Measurements from ENCODE around the gene INTS7. TPM values are rescaled to one million over a fixed set of nuclear protein-coding genes. Genes with fewer than 3 reads are reported as not detected.

INTS7 gene
- total and polyA plus RNA-seq, 2 of the 4 experiments (the other 2 are of a cell fraction): 8.3 to 24.9 TPM

- H3K18ac ChIP-seq (ENCODE audit: low read depth, low read length): no peak overlapping the region
- H3K9ac ChIP-seq (ENCODE audit: low read depth, low read length): no peak overlapping the region
- H4K20me1 ChIP-seq (ENCODE audit: insufficient read depth, low read length): 0 out of 2 replicates have a peak, but pooled peaks cover 3% of the 10 kb centered on the region
- H3K27me3 ChIP-seq (ENCODE audit: control insufficient read depth, insufficient read depth, low read length): no peaks in the 10 kb centered on the region
- peak overlapping the region; percentile 58; the same call in 1 of the 2 replicates for H4K5ac ChIP-seq (ENCODE audit: low read depth, low read length)
- ATAC-seq (ENCODE audit: low read depth) (no peak), DNase-seq (no peak)
- peak overlapping the region; percentile 68; the same call in 1 of the 2 replicates for H3K23ac ChIP-seq (ENCODE audit: low read depth, low read length)
- H2BK5ac ChIP-seq (ENCODE audit: low read depth, low read length, poor library complexity, severe bottlenecking): no peak overlapping the region
- no CpG with 5 or more reads among the region's 3 CpGs for WGBS, 2 experiments (ENCODE audit: extremely low coverage in 2 of 2, insufficient read length in 1 of 2)
- in situ Hi-C loops (cut with MboI; ENCODE audit: low sequenced_read_pairs): loop anchor here (10.0 kb wide), 1 partner anchor 353 kb away; no protein-coding TSS in a partner anchor
- no peak overlapping the region for H3K4ac ChIP-seq (ENCODE audit: low read depth, low read length)
- H2AK9ac ChIP-seq (replicated peaks; ENCODE audit: low read depth, low read length, poor library complexity): peak overlapping the region; percentile 15
- no peak overlapping the region for H2BK15ac ChIP-seq (ENCODE audit: low read depth, low read length)
- H3K9me3 ChIP-seq (ENCODE audit: control insufficient read depth, insufficient read depth, low read length): no peaks in the 10 kb centered on the region
- no peaks in the 10 kb centered on the region for H3K36me3 ChIP-seq (ENCODE audit: control insufficient read depth, insufficient read depth, low read length)
- H3K4me2 ChIP-seq (ENCODE audit: low read depth, low read length): no peak overlapping the region
- H2BK120ac ChIP-seq (ENCODE audit: low read depth, low read length): no peak overlapping the region
- TF ChIP-seq RAD21 (IDR thresholded peaks at IDR 0.05; ENCODE audit: low read length): no peak
- TF ChIP-seq CEBPB (IDR thresholded peaks at IDR 0.05; ENCODE audit: low read depth, low read length): 0 out of 2 replicates have a peak, but pooled peaks have one; percentile 26
- no peak overlapping the region for H3K14ac ChIP-seq (replicated peaks; ENCODE audit: low read depth, low read length)
- intact Hi-C loops (cut with micrococcal nuclease): no loop called here
- no peak overlapping the region for H3K4me3 ChIP-seq (ENCODE audit: insufficient read depth, low read depth, low read length)
- H3K79me1 ChIP-seq (ENCODE audit: low read depth in 1 of 2, low read length in 2 of 2): peaks cover 10 to 34% of the 10 kb centered on the region in 2 experiments; a peak in 3 of 4 replicates
- no peak overlapping the region for H4K91ac ChIP-seq (ENCODE audit: insufficient read depth, low read depth, low read length)
- no TSS peak for BruUV-seq (replicated peaks)
- no peak overlapping the region for H3K27ac ChIP-seq (ENCODE audit: insufficient read depth, low read length)
- peak overlapping the region in 1 of 2 experiments; percentile 74; a peak in 2 of 4 replicates for H4K8ac ChIP-seq (ENCODE audit: low read depth in 2 of 2, low read length in 2 of 2)
- no peak overlapping the region for H3K56ac ChIP-seq (ENCODE audit: extremely low read depth, insufficient read depth, low read length)
- no peak overlapping the region for H2AK5ac ChIP-seq (ENCODE audit: low read depth, low read length)
- no peaks in the 10 kb centered on the region; the same call in 1 of the 2 replicates for H3K9me1 ChIP-seq (ENCODE audit: insufficient read depth, low read length)
- ChIA-PET POLR2A (ENCODE audit: unreplicated experiment) (no interaction called here), CTCF (interaction anchor here (0.6 kb wide), 1 partner anchor 1457 kb away, joined by 3 read pairs; no protein-coding TSS in a partner anchor)
- dilution Hi-C loops (cut with HindIII; ENCODE audit: low sequenced_read_pairs, unreplicated experiment): no loop called here
- peak overlapping the region; percentile 59 for H2AFZ ChIP-seq (replicated peaks; ENCODE audit: low read length, poor library complexity)
- peaks cover 3% of the 10 kb centered on the region; the same call in 1 of the 2 replicates for H3K4me1 ChIP-seq (ENCODE audit: control insufficient read depth, insufficient read depth, low read length)
- no peak overlapping the region for H2BK20ac ChIP-seq (ENCODE audit: low read depth, low read length)
Measured at GRCh38 chr1:212037900-212038299, 2.5 kb upstream of the INTS7 start.

All from IMR-90 (cell line).